PFSK-1 (cell line): ENCODE data around the gene WDPCP.

Source experiments
- POLR2AphosphoS5 ChIP-seq: IDR thresholded peaks from 2 replicates; pipeline ENCODE4 v1.6.1; 2012; ENCODE audit warnings: low read depth, mild to moderate bottlenecking, control low read depth, low read length, moderate library complexity
- TAF1 ChIP-seq: IDR thresholded peaks from 2 replicates; pipeline ENCODE4 v1.6.1; 2012; ENCODE audit warnings: low read length, control low read depth, borderline replicate concordance; ENCODE audit not compliant: insufficient read depth
- TF ChIP-seq, protein P1 (sequence below), 2 experiments: IDR thresholded peaks; 2 replicates each; pipeline versions ENCODE4 v1.6.1 to v1.8.0; 2011 to 2012; ENCODE audit warnings: low read depth in 2 of 2, low read length in 2 of 2, control low read depth in 1 of 2, inconsistent platforms in 1 of 2, mild to moderate bottlenecking in 1 of 2, moderate library complexity in 1 of 2; ENCODE audit not compliant: insufficient read depth in 1 of 2

DNA sequence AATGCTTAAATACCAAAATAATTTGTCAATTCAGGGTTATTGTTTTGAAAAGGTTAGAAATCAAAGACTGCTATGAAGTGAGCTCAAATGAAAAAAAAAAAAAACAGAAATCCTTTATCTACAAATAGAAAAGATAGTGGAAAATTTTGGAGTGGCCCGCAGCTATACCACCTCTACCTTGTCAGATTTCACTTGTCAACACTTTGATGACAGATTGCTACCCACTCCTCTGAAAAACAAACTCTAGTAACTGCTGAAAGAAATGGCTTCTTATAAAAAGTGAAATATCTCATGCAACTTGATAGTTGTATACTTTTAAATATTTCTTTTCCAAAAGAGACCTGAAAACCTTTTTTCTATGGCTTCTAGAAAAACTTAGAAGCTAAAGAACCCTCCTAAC, 84.5 kb downstream of the WDPCP start:
- TF ChIP-seq TAF1 (no peak), POLR2AphosphoS5 (no peak)
- TF ChIP-seq, protein P1, sequence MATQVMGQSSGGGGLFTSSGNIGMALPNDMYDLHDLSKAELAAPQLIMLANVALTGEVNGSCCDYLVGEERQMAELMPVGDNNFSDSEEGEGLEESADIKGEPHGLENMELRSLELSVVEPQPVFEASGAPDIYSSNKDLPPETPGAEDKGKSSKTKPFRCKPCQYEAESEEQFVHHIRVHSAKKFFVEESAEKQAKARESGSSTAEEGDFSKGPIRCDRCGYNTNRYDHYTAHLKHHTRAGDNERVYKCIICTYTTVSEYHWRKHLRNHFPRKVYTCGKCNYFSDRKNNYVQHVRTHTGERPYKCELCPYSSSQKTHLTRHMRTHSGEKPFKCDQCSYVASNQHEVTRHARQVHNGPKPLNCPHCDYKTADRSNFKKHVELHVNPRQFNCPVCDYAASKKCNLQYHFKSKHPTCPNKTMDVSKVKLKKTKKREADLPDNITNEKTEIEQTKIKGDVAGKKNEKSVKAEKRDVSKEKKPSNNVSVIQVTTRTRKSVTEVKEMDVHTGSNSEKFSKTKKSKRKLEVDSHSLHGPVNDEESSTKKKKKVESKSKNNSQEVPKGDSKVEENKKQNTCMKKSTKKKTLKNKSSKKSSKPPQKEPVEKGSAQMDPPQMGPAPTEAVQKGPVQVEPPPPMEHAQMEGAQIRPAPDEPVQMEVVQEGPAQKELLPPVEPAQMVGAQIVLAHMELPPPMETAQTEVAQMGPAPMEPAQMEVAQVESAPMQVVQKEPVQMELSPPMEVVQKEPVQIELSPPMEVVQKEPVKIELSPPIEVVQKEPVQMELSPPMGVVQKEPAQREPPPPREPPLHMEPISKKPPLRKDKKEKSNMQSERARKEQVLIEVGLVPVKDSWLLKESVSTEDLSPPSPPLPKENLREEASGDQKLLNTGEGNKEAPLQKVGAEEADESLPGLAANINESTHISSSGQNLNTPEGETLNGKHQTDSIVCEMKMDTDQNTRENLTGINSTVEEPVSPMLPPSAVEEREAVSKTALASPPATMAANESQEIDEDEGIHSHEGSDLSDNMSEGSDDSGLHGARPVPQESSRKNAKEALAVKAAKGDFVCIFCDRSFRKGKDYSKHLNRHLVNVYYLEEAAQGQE (IDR thresholded peaks at IDR 0.05; ENCODE audit: insufficient read depth in 1 of 2, low read depth in 2 of 2, low read length in 2 of 2): no peak
